ENCODE measurements around the gene TTN.

GRCh38 chr2:178491612-178492011 is 315.6 kb downstream of the TTN start:
- TF ChIP-seq CTCF (conservative IDR thresholded peaks at IDR 0.05; ENCODE audit: low read length) (no peak), EZH2phosphoT487 (IDR thresholded peaks at IDR 0.05; ENCODE audit: borderline replicate concordance, low read depth, low read length) (no peak)
